Upper lobe of left lung (tissue), 4 donors: ENCODE results near the gene TMEM184A.

Experiments
- CTCF ChIP-seq, 6 experiments: fragments of 450-650 bp in 4 of 6; fragments of 200-600 bp in 2 of 6; sonication (generic) in 2 of 6; IDR thresholded peaks; one replicate each; pipeline ENCODE4 v1.5.1; 2016 to 2019; ENCODE audit warnings: antibody characterized with exemption in 6 of 6
- EP300 ChIP-seq, 4 donors: sonication (generic); formaldehyde crosslinking; IDR thresholded peaks; one replicate each; pipeline ENCODE4 v1.5.1; 2017; ENCODE audit warnings: antibody characterized with exemption in 4 of 4, control low read depth in 2 of 4
- POLR2A ChIP-seq, 4 donors: fragments of 450-650 bp; IDR thresholded peaks; one replicate each; pipeline ENCODE4 v1.5.1; 2016 to 2017; ENCODE audit warnings: antibody characterized with exemption in 4 of 4, mild to moderate bottlenecking in 2 of 4
- POLR2AphosphoS5 ChIP-seq, 2 donors: sonication (generic); formaldehyde crosslinking; IDR thresholded peaks; one replicate each; pipeline ENCODE4 v1.5.1; 2017; ENCODE audit warnings: antibody characterized with exemption in 2 of 2

GRCh38 chr7:1586827-1587705, 31.1 kb upstream of the TMEM184A start:
- TF ChIP-seq POLR2A (IDR thresholded peaks at IDR 0.05) = no peak
- no peak for TF ChIP-seq CTCF (IDR thresholded peaks at IDR 0.05)
- TF ChIP-seq EP300 (IDR thresholded peaks at IDR 0.05) = no peak
- no peak for TF ChIP-seq POLR2AphosphoS5 (IDR thresholded peaks at IDR 0.05)
